B cell (primary cell): ENCODE measurements around the gene MAP2K5. TPM values are rescaled to one million over a fixed set of nuclear protein-coding genes. Genes with fewer than 3 reads are reported as not detected.

Source experiments
- ATAC-seq: fragments of 200-7000 bp; cut with Tn5 transposase; one replicate; pipeline ENCODE4 v1.10.0; 2021; ENCODE audit warnings: low read depth, mild to moderate bottlenecking, moderate number of reproducible peaks, moderate library complexity
- CTCF ChIA-PET: fragments of 350-600 bp; sonication (Branson Sonifier 250); formaldehyde crosslinking; loops from one replicate; lab custom pipeline; 2021; ENCODE audit warnings: antibody characterized with exemption, inconsistent platforms; lab: Charles Lee
- POLR2A ChIA-PET: fragments of 350-600 bp; sonication (Branson Sonifier 250); formaldehyde crosslinking; loops from one replicate; lab custom pipeline; 2021; ENCODE audit warnings: antibody characterized with exemption; lab: Charles Lee
- DNase-seq: peaks from one replicate; pipeline ENCODE4 v3.0.0; 2013
- H2AFZ ChIP-seq: 2 replicates; pipeline ENCODE4 v1.6.1; 2012; ENCODE audit warnings: mild to moderate bottlenecking, low read depth, low read length; ENCODE audit not compliant: insufficient read depth, poor library complexity, severe bottlenecking
- H3K27ac ChIP-seq, 2 donors: 1 replicate in 1 of 2; 2 replicates in 1 of 2; pipeline ENCODE4 v1.5.1; 2012 to 2013; ENCODE audit warnings: low read length in 2 of 2, mild to moderate bottlenecking in 2 of 2, moderate library complexity in 1 of 2
- H3K27me3 ChIP-seq, 4 experiments: fragments of 200-600 bp in 1 of 4; sonication (generic) in 1 of 4; replicated peaks in 1 of 4; 1 replicate in 2 of 4; 2 replicates in 2 of 4; pipeline versions ENCODE4 v1.6.1 to v1.7.0; 2013 to 2016; ENCODE audit warnings: low read length in 3 of 4, mild to moderate bottlenecking in 2 of 4, mixed read lengths in 1 of 4, moderate library complexity in 1 of 4; ENCODE audit not compliant: insufficient read depth in 4 of 4, control insufficient read depth in 3 of 4; ENCODE audit errors: control extremely low read depth in 1 of 4
- H3K36me3 ChIP-seq, 2 experiments: replicated peaks in 1 of 2; 1 replicate in 1 of 2; 2 replicates in 1 of 2; pipeline versions ENCODE4 v1.6.1 to v1.7.1; 2013; ENCODE audit warnings: low read length in 1 of 2; ENCODE audit not compliant: insufficient read depth in 2 of 2, control insufficient read depth in 1 of 2; ENCODE audit errors: control extremely low read depth in 1 of 2, extremely low read depth in 1 of 2
- H3K4me1 ChIP-seq, 2 donors: fragments of 200-600 bp in 1 of 2; sonication (generic) in 1 of 2; 1 replicate in 1 of 2; 2 replicates in 1 of 2; pipeline versions ENCODE4 v1.5.1 to v1.6.1; 2013 to 2017; ENCODE audit warnings: low read length in 2 of 2; ENCODE audit not compliant: control insufficient read depth in 2 of 2, insufficient read depth in 2 of 2
- H3K4me2 ChIP-seq: replicated peaks from 2 replicates; pipeline ENCODE3; 2012; ENCODE audit warnings: mild to moderate bottlenecking, low read depth, low read length; ENCODE audit not compliant: poor library complexity, severe bottlenecking
- H3K4me3 ChIP-seq, 5 experiments: fragments of 200-600 bp in 1 of 5; sonication (generic) in 1 of 5; 1 replicate in 3 of 5; 2 replicates in 2 of 5; pipeline versions ENCODE4 v1.5.1 to v1.7.0; 2011 to 2016; ENCODE audit warnings: low read length in 4 of 5, mild to moderate bottlenecking in 4 of 5, low read depth in 2 of 5, control low read depth in 1 of 5, moderate library complexity in 1 of 5; ENCODE audit not compliant: insufficient read depth in 1 of 5; ENCODE audit errors: control extremely low read depth in 1 of 5, extremely low read depth in 1 of 5
- H3K79me2 ChIP-seq: fragments of 200-600 bp; sonication (generic); one replicate; pipeline ENCODE4 v1.6.0; 2016; ENCODE audit warnings: low read length; ENCODE audit not compliant: control insufficient read depth, insufficient read depth
- H3K9ac ChIP-seq: fragments of 200-600 bp; sonication (generic); 2 replicates; pipeline ENCODE4 v1.6.1; 2017; ENCODE audit warnings: mild to moderate bottlenecking, low read length, moderate library complexity
- H3K9me3 ChIP-seq, 3 donors: one replicate each; pipeline versions ENCODE4 v1.6.1 to v1.7.1; 2013; ENCODE audit warnings: low read length in 2 of 3; ENCODE audit not compliant: control insufficient read depth in 2 of 3, insufficient read depth in 1 of 3; ENCODE audit errors: control extremely low read depth in 1 of 3
- H4K20me1 ChIP-seq: 2 replicates; pipeline ENCODE4 v1.6.0; 2012; ENCODE audit warnings: mild to moderate bottlenecking, low read length; ENCODE audit not compliant: insufficient read depth, control insufficient read depth, poor library complexity, severe bottlenecking
- H3K27ac Mint-ChIP-seq: one replicate; pipeline ENCODE4 v1.8.0; 2021; ENCODE audit warnings: mixed read lengths
- H3K27me3 Mint-ChIP-seq: one replicate; pipeline ENCODE4 v1.8.0; 2021; ENCODE audit warnings: mixed read lengths
- H3K4me1 Mint-ChIP-seq: one replicate; pipeline ENCODE4 v1.8.0; 2021; ENCODE audit warnings: mixed read lengths
- H3K4me3 Mint-ChIP-seq: one replicate; pipeline ENCODE4 v1.8.0; 2021; ENCODE audit warnings: mixed read lengths
- H3K9me3 Mint-ChIP-seq: one replicate; pipeline ENCODE4 v1.8.0; 2022; ENCODE audit warnings: mixed read lengths; ENCODE audit not compliant: insufficient read depth
- CTCF ChIP-seq: fragments of 200-600 bp; IDR thresholded peaks from one replicate; pipeline ENCODE4 v1.8.0; 2022; ENCODE audit warnings: antibody characterized with exemption, mild to moderate bottlenecking
- EZH2 ChIP-seq: IDR thresholded peaks from 2 replicates; pipeline ENCODE4 v1.6.1; 2012; ENCODE audit warnings: borderline replicate concordance, low read depth, mild to moderate bottlenecking, moderate library complexity, low read length; ENCODE audit not compliant: insufficient read depth, poor library complexity, severe bottlenecking
- WGBS: methylation state at CpG from one replicate; pipeline ENCODE4 v1.1.5; 2013; ENCODE audit warnings: missing lambda C conversion rate; ENCODE audit not compliant: insufficient coverage; 5-methylcytosine and 5-hydroxymethylcytosine counted together
- intact Hi-C: fragments of 100-400 bp; cut with micrococcal nuclease; formaldehyde crosslinking; loops from one replicate; pipeline ENCODE4 v1.10.0; 2022
- polyA plus RNA-seq: library from polyadenylated mRNA; depleted of rRNA; stranded (reverse); fragments of >200 nt; gene quantifications from 2 replicates; pipeline ENCODE4 v1.2.3, GENCODE V29; 2012
- total RNA-seq, 2 donors: library from RNA; stranded (reverse); fragments of 120-200 nt in 1 of 2; gene quantifications; 1 replicate in 1 of 2; 2 replicates in 1 of 2; pipeline versions ENCODE4 v1.2.3 to v1.2.4, GENCODE V29; 2013 to 2022

The MAP2K5 gene
- total and polyA plus RNA-seq, 2 donors (not counting 1 experiment from before 2014, with no cell fraction given) = 11.1 to 40.0 TPM

GRCh38 chr15:67605871-67606270 is 63.4 kb downstream of the MAP2K5 start:
- no peak overlapping the region for H3K27ac ChIP-seq
- H3K79me2 ChIP-seq = no peaks in the 10 kb centered on the region
- ChIA-PET POLR2A (no interaction called here), CTCF (no interaction called here)
- no peak overlapping the region for H3K9ac ChIP-seq
- no peak overlapping the region for H3K4me2 ChIP-seq
- no peaks in the 10 kb centered on the region for H3K27me3 ChIP-seq
- Mint-ChIP-seq H3K27me3 (no peaks in the 10 kb centered on the region), H3K27ac (no peak overlapping the region), H3K4me1 (no peaks in the 10 kb centered on the region), H3K4me3 (no peak overlapping the region), H3K9me3 (no peaks in the 10 kb centered on the region)
- peaks cover 3 to 5% of the 10 kb centered on the region in 2 experiments for H3K36me3 ChIP-seq
- H3K9me3 ChIP-seq = no peaks in the 10 kb centered on the region
- H2AFZ ChIP-seq = no peak overlapping the region
- H3K4me1 ChIP-seq = no peaks in the 10 kb centered on the region
- intact Hi-C loops = no loop called here
- no peak for TF ChIP-seq EZH2
- no peak for TF ChIP-seq CTCF
- no peak overlapping the region for H3K4me3 ChIP-seq
- WGBS = no CpG with 5 or more reads among the region's 2 CpGs
- no peaks in the 10 kb centered on the region for H4K20me1 ChIP-seq
- DNase-seq (no peak), ATAC-seq (no peak)

GRCh38 chr15:67606742-67607141 is 64.2 kb downstream of the MAP2K5 start:
- no peak for DNase-seq
- no peaks in the 10 kb centered on the region for H4K20me1 ChIP-seq
- no peak overlapping the region for H3K9ac ChIP-seq
- no peak overlapping the region for H3K27ac ChIP-seq
- peaks cover 2 to 4% of the 10 kb centered on the region in 2 experiments for H3K36me3 ChIP-seq
- H3K4me3 ChIP-seq = no peak overlapping the region
- H3K4me1 ChIP-seq = no peaks in the 10 kb centered on the region
- CTCF ChIA-PET = no interaction called here
- TF ChIP-seq EZH2 (no peak), CTCF (no peak)
- Mint-ChIP-seq H3K4me1 (no peaks in the 10 kb centered on the region), H3K27me3 (no peaks in the 10 kb centered on the region), H3K27ac (no peak overlapping the region), H3K9me3 (no peaks in the 10 kb centered on the region), H3K4me3 (no peak overlapping the region)
- H3K79me2 ChIP-seq = no peaks in the 10 kb centered on the region
- H3K27me3 ChIP-seq = no peaks in the 10 kb centered on the region
- no peaks in the 10 kb centered on the region for H3K9me3 ChIP-seq
- H3K4me2 ChIP-seq = no peak overlapping the region
- intact Hi-C loops = no loop called here
- no peak overlapping the region for H2AFZ ChIP-seq
- no CpG with 5 or more reads among the region's 1 CpG for WGBS
- ATAC-seq = no peak
- POLR2A ChIA-PET = no interaction called here
